ENCODE results near the gene GNPDA1.

The GNPDA1 gene

GRCh38 chr5:141989720-141990119 lies 23.1 kb downstream of the GNPDA1 start:
- no peak for DNase-seq

GRCh38 chr5:141986072-141986471 lies 26.8 kb downstream of the GNPDA1 start:
- DNase-seq: no peak

GRCh38 chr5:141982626-141983025 lies 30.2 kb downstream of the GNPDA1 start:
- no peak for DNase-seq

- DNase-seq: no peak
Measured at GRCh38 chr5:141978389-141978788, 34.4 kb downstream of the GNPDA1 start.

- DNase-seq: no peak
Measured at GRCh38 chr5:141976176-141976575, 36.7 kb downstream of the GNPDA1 start.

- DNase-seq: no peak
Measured at GRCh38 chr5:141973871-141974595, 38.8 kb downstream of the GNPDA1 start.

GRCh38 chr5:141969783-141970771 lies 42.8 kb downstream of the GNPDA1 start:
- DNase-seq: no peak

GRCh38 chr5:141968914-141969608 lies 43.8 kb downstream of the GNPDA1 start, which contains the start of gene RNF14:
RNF14 (plus strand) TSS chr5:141969105; CDS start chr5:141973589, 4,484 bp downstream.
- DNase-seq: peak; percentile 73

GRCh38 chr5:141966963-141967333 lies 45.9 kb downstream of the GNPDA1 start:
- no peak for DNase-seq

GRCh38 chr5:141966275-141966962 lies 46.4 kb downstream of the GNPDA1 start:
- no peak for DNase-seq

GRCh38 chr5:141965071-141965470 lies 47.8 kb downstream of the GNPDA1 start:
- no peak for DNase-seq

- no peak for DNase-seq
Measured at GRCh38 chr5:141963701-141964100, 49.1 kb downstream of the GNPDA1 start.

GRCh38 chr5:141961466-141961865 lies 51.4 kb downstream of the GNPDA1 start:
- DNase-seq: no peak

- DNase-seq: peak; percentile 54
Measured at GRCh38 chr5:141960449-141961323, 52.1 kb downstream of the GNPDA1 start.

- peak; percentile 4 for DNase-seq
Measured at GRCh38 chr5:141960018-141960417, 52.8 kb downstream of the GNPDA1 start.

GRCh38 chr5:141958546-141959172 lies 54.2 kb downstream of the GNPDA1 start:
- DNase-seq: no peak

GRCh38 chr5:141958113-141958512 lies 54.7 kb downstream of the GNPDA1 start, which contains the start of gene PCDH12:
PCDH12 (minus strand) TSS chr5:141958202; CDS start chr5:141957851, 351 bp downstream.
- DNase-seq: no peak

GRCh38 chr5:141957367-141957996 lies 55.3 kb downstream of the GNPDA1 start:
- DNase-seq: peak; percentile 2

GRCh38 chr5:141954194-141954593 lies 58.6 kb downstream of the GNPDA1 start:
- DNase-seq: no peak

GRCh38 chr5:141952020-141952419 lies 60.8 kb downstream of the GNPDA1 start:
- no peak for DNase-seq
